GM19023 (cell line): ENCODE measurements around the gene KCNK5.

Source experiments
- ATAC-seq: cut with Tn5 transposase; IDR thresholded peaks from one replicate; pipeline ENCODE4 v1.9.1; 2021; ENCODE audit warnings: mild to moderate bottlenecking, moderate library complexity; ENCODE audit not compliant: unreplicated experiment

KCNK5 gene

DNA sequence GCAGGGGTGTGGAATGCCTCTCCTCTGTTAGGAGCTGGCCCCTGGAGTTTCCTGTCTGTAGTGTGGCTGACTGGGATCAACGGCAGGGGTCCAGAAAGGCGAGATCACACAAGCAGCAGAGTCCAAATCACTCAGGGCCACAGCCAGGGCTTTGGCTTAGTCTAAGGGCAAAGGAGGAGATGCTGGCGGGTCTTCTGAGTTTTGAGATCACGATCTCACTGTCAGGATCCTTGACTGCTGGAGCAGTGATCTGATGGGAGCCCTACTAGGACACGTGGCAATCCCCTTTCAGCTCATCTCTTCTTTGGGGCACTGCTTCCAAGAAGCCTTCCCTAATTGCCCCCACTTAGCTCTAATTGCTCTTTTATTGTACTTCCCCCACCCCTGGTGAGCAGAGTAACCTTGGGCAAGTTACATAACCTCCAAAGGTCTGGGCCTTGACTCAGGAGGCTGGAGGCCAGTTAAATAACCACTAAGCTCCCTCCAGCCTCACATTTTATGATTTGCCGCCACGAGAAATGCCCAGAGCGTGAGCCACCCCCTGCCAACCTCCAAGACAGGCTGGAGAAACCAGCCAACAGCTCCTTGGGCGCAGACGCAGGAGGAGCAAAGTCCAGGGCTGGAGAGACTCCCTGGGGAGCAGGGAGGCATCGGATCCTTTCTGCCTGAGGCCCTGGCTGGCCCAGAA is 12.0 kb downstream of the KCNK5 start:
- no peak for ATAC-seq

DNA sequence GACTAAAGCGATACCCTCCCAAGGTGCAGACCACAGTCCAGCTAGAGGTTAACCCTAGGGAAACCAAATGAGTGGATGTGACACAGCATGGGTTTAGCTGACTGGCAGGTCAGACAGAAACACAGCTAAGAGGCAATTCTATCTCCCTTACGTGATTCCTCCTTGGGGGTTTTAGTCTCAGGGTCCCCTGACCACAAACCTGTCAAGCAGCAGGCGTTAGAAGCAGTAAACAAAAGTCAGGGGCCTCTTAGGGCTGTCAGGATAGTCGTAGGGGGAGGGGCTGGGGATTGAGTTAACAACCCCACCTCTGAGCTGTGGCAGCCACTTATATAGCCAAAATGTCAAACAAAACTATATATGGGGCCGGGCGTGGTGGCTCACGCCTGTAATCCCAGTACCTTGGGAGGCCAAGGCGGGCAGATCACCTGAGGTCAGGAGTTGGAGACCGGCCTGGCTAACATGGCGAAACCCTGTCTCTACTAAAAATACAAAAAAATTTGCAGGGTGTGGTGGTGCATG is 13.6 kb downstream of the KCNK5 start:
- no peak for ATAC-seq

DNA sequence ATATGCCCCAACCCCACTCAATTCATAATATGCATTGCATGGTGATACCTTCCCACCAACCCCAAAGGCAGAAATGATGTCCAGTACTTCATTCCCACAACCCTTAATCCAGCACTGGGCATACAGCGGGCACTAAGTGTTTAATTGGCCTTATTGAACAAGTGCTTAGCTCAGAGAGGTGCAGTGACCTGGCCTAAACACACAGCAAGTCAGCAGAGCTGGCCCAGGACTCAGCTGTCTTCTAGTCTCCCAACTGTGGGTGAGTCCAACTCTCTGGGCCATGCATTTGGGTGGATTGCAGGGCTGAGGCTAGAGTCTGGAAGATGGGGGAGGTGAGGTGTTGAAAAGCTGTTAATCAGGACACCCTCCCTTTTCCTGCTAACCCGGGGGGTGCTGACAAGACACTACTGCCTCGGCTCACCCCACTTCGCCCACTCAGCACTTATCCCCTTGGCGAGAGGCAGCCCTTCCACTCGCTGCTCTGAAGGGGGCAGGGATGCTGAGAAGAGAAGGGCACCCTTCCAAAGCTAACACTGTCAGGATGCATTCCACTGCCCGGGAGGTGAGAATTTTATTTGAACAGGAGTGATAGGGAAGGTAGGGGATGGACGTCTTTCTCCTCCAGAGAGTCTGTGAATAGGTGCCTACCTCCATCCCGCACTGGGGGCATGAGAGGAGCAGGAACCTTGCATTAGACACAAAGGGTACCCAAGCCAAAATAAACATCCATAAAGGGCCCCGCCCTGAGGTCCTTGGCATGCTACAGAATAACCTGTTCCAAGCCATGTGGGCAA is 14.2 kb downstream of the KCNK5 start:
- no peak for ATAC-seq

DNA sequence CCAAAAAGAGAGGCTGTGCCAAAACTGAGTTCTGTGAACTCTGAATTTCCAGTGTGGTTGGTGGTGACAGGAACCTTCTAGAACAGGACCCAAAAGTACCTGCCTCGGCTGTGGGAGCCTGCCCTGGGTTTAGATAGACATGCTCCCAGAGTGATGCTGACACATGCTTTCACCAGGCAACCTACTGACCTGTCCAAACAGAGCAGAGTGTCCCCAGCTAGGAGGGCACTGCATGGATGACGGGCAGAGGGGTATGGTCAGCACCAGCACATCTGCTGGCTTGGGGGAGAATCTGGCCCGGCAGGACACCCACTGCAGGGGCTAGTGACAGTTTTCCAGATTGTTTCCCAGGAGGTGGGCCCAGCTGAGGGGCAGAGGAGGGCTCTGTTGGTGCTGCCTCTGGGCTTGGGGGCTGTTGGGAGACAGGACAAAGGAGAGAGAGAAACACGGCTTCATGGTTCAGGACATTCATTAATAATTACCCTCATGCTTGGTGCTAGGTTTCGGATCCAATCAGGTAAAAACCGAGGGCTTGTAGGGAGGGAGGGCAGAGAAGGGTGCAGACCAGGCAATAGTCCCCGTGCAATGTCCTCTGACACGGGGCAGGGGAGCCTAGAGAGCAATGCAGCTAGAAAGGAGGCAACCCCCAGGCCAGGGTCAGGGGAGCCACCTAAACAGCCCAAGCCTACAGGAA is 15.0 kb downstream of the KCNK5 start:
- no peak for ATAC-seq

DNA sequence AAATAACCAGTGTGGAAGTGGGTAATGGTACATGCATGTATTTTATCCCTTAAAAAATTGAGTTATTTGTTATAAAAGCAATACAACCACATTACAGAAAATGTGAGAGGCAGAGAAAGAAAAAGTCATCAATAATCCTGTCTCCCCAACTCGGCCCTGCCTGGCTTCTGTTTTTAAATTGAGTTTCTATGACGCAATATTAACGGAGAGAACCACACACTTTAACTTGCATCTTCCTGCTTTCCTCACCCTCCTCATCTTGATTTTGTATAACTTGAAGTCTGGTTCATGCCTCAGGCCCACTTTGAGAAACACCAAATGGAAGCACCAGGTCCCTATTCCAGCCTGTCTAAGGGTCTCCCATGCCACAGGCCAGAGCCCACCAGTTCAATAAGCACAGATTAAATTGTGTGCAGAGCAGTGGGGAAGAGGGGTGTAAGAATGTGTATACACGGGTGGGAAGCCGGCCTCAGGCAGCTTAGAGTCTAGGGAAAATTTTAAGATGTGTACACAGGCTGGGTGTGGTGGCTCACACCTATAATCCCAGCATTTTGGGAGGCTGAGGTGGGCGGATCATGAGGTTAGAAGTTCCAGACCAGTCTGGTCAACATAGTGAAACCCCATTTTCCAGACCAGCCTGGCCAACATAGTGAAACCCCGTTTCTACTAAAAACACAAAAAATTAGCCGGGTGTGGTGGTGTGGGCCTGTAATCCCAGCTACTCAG is 15.9 kb downstream of the KCNK5 start:
- no peak for ATAC-seq

DNA sequence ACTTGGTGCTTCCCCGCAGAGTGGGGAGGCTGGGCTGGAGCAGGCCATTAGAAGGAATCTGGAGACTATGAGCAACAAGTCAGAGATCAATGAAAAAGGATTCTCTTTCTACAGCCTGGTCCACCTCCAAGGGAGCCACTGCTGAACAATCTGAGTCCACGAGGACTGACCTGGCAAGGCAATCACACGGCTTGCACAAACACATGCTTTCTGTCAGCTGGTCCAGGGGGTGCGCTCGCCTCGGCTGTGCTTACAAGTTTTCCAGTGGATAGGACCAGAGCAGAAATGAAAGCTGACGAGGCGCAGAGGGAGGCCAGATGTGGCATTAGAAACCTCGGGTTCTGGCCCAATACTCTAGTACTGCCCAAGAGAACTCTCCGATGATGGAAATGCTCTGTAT is 18.1 kb downstream of the KCNK5 start:
- no peak for ATAC-seq

DNA sequence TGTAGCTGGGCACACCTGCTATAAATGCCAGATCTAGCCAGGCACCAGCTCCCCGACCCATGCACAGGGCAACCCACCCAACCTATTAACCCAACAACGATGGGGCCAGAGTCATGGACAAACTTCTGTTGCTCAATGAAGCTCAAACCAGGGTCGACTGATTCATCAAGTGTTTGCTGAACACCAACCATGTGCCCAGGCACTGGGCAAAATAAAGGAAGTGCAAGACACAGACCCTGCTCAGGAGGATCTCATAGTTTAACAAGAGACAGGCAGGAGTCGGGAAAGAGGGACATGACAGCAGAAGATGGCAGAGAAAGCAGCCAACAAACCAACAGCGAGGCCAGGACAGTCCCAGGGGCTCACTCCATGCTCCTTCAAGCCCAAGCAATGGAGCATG is 18.8 kb downstream of the KCNK5 start:
- ATAC-seq: no peak

DNA sequence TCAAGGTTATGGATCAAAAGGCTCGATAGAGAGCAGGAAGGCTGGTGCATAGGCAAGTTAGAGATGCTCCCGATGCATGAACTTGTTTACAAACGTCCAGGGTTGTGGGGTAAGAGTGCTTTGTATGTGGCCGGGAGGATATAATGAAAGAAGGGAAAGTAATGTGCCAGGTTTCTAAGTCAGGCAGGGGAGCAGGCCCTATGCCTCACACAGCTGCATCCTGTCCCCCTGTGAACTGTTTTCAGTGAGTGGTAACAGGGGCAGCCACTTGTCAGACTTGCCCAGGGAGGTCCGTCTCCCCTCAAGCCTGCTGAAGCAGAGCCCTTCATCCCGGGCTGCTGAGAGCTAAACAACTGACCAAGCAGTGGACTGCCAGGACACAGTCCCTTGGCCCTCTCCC is 19.4 kb downstream of the KCNK5 start:
- no peak for ATAC-seq

DNA sequence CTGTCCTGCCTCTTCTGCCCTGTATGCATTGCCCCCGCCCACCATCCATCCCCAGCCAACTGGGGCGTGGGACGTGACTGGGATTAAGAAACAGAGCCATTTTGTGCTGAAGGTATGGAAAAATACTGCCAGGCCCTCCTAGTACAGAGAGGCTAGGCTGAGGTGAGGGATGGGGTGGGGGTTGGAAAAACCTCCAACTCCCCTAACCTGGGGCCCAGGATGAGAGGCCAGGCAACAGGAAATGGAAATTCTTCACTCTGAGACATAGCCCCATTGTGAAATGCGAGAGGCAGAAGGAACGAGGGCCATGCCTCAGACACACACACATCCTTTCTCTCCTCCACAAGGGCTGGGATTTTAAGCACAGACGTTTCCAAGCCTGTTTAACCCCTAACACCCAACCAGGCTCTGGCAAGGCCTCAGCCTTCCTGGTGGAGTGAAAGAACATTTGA is 19.9 kb downstream of the KCNK5 start:
- ATAC-seq: no peak

DNA sequence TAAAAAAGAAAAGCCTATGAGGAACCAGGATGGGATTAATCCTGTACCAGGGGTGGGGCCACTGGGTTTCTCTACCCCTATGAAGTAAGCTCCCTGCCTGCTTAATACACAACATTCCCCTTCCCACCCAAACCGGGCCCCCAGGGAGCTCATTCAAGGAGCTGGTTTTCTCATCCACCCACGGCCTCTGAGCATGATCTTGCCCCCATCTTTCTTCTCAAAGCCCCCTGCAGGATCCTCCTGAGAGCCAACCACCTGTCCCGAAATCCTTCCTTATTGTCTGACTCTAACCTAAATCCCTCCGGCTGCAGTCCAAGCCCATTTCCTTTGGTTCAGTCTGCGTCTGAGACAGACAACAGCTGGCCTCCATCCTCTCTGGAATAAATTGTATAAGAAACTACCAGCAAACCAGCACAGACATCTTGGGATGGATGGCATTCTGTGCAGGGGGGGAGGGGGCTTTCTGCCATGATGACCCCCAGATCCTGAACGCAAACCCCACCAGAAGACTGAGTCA is 21.0 kb downstream of the KCNK5 start:
- no peak for ATAC-seq

DNA sequence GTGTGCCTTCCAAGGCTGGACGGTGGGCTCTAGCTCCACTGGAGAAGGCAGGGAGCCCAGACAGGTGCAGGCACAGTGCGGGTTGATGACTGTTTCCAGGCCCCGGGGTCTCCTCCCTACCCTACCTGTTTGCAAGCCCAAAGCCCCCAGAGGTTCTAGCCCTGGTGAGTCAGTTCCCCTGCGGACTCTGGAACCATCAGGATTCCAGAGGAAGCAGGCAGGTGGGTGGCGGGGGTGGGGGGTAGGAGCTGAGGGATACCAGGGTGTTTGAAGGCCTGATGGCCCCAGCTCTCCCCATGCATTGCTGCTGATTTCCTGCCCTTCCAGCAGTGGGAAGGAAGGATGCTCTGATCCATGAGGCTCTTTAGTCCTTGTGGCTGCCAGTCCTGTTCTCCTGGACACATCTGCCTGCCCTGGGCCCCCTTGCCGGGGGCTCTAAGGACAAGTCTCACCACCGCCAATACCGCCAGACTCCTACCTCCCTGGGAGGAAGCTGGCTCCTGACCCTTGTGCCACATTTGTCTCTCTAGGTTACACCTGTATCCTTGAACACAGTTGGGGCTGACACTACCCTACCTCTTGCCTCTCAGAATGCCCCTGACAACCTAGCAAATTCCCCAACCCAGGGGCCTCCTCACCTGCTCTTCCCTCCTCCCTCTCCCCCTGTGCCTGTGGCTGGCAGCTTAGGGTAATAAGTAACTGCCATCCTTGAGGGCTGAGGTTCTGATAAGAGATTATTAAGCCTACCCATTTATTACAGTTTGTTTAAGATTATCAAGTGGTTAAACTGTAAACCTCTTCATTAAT is 21.7 kb downstream of the KCNK5 start:
- ATAC-seq: no peak

DNA sequence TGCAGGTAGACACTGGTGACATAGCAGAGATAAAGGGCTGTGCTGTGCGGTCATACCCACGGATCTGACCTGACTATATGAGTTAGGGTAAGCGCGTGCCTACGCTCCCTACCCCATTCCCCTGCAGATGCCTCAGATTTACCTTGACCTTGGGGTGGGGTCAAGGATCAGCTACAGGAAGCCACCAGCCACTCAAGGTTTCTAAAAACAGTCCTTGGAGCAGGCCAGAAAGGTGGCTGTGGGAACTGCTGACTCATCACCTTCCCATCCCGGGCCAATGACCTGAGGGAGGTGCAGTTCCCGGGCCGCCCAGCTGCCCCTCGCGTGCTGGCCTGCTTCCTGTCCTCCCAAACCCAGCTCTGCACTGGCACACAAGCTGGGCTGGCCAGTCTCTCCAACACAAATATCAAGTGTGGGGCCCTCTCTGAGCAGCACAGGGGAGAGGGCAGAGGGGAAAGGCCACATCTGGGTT is 23.0 kb downstream of the KCNK5 start:
- ATAC-seq: no peak

DNA sequence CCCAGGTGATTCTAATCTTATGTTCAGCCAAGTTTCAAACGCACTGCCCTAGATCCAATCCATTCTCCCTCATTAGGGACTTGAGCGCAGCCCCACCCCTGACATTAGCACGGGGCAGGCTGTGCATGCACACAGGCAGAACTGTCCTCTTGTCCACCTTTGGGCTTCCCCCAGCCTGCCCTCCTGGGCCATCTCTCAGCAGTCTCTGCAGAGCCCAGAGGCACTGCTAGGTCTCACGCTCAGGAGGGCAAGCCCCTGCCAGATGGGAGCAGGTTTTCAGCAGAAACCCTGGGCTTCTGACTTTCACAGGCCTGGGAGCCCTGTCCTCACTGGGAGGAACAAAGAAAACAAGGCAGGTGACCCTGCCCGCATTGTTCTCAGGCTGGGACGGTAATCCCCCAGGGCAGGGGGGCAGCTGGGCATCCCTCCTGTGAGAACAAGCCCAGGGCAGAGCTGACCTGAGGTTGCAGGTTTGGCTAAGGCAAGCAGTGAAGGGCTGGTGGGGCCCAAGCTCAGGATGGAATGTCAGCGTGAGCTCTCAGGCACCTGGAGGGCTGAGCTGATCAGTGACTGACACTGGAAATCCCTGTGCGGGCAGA is 24.5 kb downstream of the KCNK5 start:
- no peak for ATAC-seq

DNA sequence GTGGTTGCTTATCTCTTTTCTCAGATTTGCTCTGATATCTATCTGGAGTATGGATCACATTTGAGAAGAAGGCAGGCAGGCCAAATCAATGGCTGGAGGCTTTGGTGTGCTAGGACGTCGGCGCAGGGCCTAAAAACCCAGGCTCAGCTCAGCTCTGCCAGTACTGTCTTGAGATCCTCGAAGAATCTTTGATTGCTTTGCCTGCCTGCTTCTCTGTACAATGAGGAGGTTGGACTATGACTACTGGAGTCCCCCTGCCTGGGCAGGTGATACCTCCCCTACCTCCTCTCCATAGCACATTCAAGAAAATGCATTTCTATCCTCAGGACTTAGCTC is 25.1 kb downstream of the KCNK5 start:
- ATAC-seq: no peak

DNA sequence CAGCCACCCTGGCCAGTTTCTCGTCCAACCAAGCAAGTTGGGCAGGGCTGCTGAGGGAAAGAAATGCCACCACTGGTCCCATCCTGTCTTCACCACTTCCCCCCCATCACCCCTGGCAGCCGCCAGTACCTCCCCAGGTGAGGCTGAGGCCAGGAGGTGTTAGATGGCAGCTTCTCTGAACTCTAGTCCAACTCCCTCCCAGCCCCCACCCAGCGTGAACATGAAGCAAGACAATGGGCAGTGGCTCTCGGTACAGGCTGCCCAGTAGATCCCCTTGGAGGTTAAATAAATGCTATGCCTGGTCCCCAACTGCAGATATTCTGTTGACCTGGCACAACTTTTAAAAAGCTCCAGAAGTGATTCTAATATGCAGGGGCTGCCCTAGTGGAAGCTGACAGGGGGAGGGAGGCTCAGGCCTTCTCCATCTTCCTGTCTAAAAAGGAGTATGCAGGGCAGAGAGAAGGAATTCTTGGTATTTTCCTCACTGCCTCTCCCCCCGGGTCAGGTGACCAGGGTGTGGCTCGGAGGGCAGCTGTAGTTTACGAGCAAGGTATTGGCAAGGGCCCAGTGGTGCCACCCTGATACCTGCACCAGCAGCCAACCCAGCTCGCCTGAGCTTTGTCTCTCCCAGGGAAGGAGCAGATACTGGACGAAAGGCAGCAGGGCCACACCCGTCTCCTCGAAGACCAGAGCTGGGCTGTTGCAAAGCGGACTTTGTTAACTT is 25.7 kb downstream of the KCNK5 start:
- no peak for ATAC-seq

DNA sequence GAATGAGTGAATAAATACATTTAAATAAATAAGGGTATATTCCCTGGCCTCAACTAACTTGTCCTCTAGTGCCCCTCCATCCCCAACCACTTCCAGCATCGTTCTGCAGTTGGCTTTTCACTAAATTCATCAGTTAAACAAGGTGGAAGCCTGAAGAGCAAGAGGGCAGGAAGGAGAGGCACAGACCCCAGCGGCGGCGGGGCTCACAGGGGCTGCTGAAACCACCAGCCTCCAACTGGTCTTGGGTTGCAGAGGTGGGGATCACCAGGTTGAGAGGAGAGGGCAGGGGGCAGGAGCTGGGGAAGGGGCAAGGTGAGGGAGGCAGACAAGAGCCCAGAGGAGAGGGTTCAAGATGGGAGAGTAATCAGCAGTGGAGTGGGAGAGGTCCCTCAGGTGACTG is 27.1 kb downstream of the KCNK5 start:
- ATAC-seq: no peak

DNA sequence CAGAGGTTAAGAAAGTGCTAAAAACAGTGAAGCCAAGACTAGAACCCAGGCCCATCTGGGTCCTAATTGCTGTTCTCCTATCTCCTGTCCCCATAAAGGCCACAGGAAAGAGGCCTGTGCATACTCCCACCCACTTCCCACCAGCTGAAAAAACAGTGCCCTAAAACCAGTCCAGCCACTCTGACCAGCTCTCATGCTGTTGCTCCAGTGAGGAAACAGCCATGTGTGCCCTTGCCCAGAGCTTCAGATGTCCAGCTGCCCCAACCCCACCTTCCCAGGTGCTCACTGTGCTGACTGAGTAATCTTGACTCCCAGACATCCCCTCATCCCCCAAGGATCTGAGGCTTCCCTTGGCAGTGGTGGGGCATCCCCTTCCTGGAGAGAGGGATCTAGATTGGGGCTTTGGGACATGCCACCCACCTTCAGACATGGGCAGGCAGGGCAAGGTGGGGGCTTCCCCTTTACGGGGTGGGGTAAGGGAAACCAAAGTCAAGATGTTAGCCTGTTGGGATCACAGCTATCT is 28.7 kb downstream of the KCNK5 start:
- no peak for ATAC-seq

DNA sequence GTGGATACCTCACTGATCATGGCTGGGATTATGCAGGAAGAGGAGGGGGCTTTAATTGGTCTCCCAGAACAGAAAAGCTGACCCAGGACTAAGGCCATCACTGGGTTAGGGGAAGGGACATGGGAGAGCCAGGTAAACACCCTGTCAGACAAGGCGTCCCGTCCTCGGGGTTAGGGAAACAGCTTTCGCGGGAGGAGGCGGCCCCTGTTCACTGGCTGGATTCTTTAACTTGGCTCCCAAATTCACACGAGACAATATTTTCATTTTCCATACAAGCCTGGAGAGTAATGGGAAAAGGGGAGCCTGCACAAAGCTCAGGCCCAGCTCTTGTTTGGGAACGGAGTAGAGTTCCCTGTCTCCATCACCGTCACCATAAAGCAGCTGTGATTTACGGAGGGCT is 29.3 kb downstream of the KCNK5 start:
- no peak for ATAC-seq
